ENCODE data around the gene GIMAP4. TPM values are rescaled to one million over a fixed set of nuclear protein-coding genes. Genes with fewer than 3 reads are reported as not detected.
A peak's percentile ranks its signal among the peaks of the same experiment; 100 is the strongest.
"Not testable (repeated sequence)": the region's sequence is repeated elsewhere in the genome, so short reads cannot be mapped to it uniquely, and the experiment has no call there.

GIMAP4 gene
- total RNA-seq, 1 donor from 2014 or later, result 61.1 TPM

DNA sequence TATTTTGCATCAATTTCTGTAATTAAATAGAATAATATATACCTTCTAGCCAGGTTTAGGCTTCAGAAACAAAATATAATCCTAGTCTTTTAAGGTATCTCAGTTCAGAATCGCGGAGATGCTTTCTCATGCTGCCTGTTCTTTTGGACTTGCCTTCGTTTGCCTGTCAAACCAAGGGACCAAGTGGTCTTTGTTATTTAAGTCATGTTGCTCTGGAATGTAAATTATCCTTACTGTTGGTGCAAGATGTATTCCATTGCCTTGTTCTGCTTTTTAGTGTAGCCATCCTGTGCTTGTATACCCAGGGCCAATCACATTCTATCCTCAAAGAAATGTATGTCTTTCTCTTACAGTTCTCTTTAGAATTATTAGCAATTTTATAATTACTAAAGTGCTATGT is 1.1 kb upstream of the GIMAP4 start:
- peaks cover 60% of the 10 kb centered on the region for H3K4me1 Mint-ChIP-seq
- H3K9me3 Mint-ChIP-seq, result peaks cover 4% of the 10 kb centered on the region
- H3K36me3 Mint-ChIP-seq (ENCODE audit: low read depth), result peaks cover 34% of the 10 kb centered on the region
- no peaks in the 10 kb centered on the region for H3K27me3 Mint-ChIP-seq
- H3K4me3 Mint-ChIP-seq, result peak overlapping the region; percentile 86
- no peak for DNase-seq
- intact Hi-C loops (cut with micrococcal nuclease), result loop anchor here (2.0 to 5.0 kb wide), 2 partner anchors 49 to 121 kb away; partner anchors contain the start of gene GIMAP2
- peak overlapping the region; percentile 95 for H3K27ac Mint-ChIP-seq

DNA sequence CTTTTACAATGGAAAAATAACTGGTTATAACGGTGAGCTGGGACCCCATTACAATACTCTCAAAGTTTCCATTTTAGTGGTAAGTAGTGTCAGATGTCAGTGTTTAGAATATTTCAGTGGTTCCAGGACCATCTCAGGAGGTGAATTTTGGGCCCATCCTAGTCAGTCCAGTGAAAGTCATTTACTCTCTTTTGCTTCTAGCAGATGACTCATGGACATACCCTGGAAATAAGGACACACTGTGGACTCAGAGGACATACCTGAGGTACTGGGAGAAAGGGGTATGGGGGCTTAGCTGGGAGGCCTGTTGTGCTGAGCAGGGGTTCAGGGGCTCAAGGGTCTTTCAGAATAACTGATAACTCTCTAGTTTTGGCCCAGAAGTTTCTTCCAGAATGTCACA is 618 bp upstream of the GIMAP4 start:
- peaks cover 35% of the 10 kb centered on the region for H3K36me3 Mint-ChIP-seq (ENCODE audit: low read depth)
- intact Hi-C loops (cut with micrococcal nuclease), result loop anchor here (2.0 to 5.0 kb wide), 2 partner anchors 50 to 121 kb away; partner anchors contain the start of gene GIMAP2
- DNase-seq, result no peak
- peaks cover 60% of the 10 kb centered on the region for H3K4me1 Mint-ChIP-seq
- H3K4me3 Mint-ChIP-seq, result peak overlapping the region; percentile 86
- no peaks in the 10 kb centered on the region for H3K27me3 Mint-ChIP-seq
- peak overlapping the region; percentile 95 for H3K27ac Mint-ChIP-seq
- peaks cover 3% of the 10 kb centered on the region for H3K9me3 Mint-ChIP-seq

DNA sequence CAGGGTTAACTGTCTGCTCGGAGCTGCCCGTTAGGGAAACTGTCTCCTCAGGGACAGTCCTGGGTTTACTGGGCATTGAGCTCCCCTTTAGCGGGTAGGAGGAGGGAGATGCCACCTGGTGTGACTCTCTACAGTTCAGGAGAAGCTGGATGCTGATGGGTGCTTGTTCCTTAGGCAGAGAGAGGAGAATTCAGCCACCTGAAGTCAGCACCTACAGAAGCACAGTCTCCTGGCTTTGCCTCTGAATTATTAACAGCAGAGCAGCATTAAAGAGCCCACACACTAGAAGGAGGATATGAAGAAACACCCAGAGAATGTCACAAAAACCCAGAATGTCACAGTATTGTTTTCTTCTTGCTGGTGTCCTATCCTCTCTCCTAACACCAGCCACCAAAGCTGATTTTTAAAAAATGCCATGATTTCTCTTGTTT is 696 bp downstream of the GIMAP4 start:
- H3K9me3 Mint-ChIP-seq, result peaks cover 8% of the 10 kb centered on the region
- intact Hi-C loops (cut with micrococcal nuclease), result loop anchor here (1.0 to 5.0 kb wide), 5 partner anchors 51 to 187 kb away; partner anchors contain the start of gene GIMAP2
- peaks cover 63% of the 10 kb centered on the region for H3K4me1 Mint-ChIP-seq
- peak; percentile 71 for DNase-seq
- H3K4me3 Mint-ChIP-seq, result peak overlapping the region; percentile 86
- H3K36me3 Mint-ChIP-seq (ENCODE audit: low read depth), result peaks cover 43% of the 10 kb centered on the region
- peak overlapping the region; percentile 95 for H3K27ac Mint-ChIP-seq
- no peaks in the 10 kb centered on the region for H3K27me3 Mint-ChIP-seq

DNA sequence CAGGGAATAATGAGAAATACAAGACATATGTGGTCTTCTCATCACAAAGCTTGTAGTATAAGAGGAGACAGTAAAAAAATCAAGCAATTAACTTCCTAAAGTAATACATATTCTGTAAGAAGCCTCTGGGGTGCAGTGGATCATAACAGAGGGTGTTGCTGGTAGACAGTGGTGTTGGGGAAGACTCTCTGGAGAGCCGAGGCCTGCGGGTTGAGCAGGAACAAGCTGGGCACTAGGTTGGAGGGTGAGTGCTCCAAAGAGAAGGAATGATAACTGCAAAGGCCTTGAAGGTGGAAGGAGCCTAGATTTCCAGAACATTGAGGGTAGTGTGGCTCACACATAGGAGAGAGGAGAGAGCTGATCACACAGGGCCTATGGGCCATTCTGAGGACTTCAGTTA is 1.5 kb downstream of the GIMAP4 start:
- peak; percentile 80 for DNase-seq
- H3K27ac Mint-ChIP-seq, result peak overlapping the region; percentile 97
- no peaks in the 10 kb centered on the region for H3K27me3 Mint-ChIP-seq
- peaks cover 13% of the 10 kb centered on the region for H3K9me3 Mint-ChIP-seq
- intact Hi-C loops (cut with micrococcal nuclease), result loop anchor here (1.0 to 5.0 kb wide), 6 partner anchors 53 to 187 kb away; partner anchors contain the start of gene GIMAP2
- H3K36me3 Mint-ChIP-seq (ENCODE audit: low read depth), result peaks cover 51% of the 10 kb centered on the region
- peaks cover 59% of the 10 kb centered on the region for H3K4me1 Mint-ChIP-seq
- H3K4me3 Mint-ChIP-seq, result peak overlapping the region; percentile 86

DNA sequence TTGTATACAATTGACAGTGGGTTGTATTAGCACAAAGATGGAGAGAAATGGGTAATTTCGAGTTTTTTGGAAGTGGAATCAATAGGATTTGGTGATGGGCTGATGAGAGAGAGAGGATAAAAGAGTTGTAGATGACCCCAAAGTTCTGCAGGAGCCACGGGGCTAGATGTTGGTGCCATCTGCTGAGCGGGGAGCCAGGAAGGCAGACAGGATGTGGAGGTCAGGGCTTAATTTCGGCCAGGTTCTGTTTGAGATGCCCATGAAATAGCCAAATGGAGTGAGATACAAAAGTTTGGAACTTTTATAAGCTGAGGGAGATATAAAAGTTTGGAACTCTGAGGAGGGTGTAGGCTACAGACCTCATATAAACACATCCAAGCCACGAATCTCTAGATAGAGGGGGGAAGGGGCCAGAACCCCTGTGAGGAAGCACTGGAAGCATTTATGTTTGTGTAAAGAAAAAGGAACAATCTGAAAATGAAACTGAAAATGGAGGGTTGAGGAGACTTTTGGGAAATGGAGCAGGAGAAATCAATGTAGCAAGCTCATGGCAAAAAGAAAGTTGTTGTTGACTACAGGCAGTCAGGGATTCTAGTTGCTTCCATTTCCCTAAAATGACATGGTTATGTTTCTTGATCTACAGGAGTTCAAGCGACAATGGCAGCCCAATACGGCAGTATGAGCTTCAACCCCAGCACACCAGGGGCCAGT is 2.2 kb downstream of the GIMAP4 start:
- H3K4me3 Mint-ChIP-seq, result peak overlapping the region; percentile 86
- H3K27ac Mint-ChIP-seq, result peak overlapping the region; percentile 97
- intact Hi-C loops (cut with micrococcal nuclease), result loop anchor here (1.0 to 5.0 kb wide), 5 partner anchors 52 to 169 kb away; partner anchors contain the start of gene GIMAP2
- H3K9me3 Mint-ChIP-seq, result peaks cover 17% of the 10 kb centered on the region
- H3K27me3 Mint-ChIP-seq, result no peaks in the 10 kb centered on the region
- H3K4me1 Mint-ChIP-seq, result peaks cover 55% of the 10 kb centered on the region
- DNase-seq, result peak; percentile 70
- peaks cover 57% of the 10 kb centered on the region for H3K36me3 Mint-ChIP-seq (ENCODE audit: low read depth)

DNA sequence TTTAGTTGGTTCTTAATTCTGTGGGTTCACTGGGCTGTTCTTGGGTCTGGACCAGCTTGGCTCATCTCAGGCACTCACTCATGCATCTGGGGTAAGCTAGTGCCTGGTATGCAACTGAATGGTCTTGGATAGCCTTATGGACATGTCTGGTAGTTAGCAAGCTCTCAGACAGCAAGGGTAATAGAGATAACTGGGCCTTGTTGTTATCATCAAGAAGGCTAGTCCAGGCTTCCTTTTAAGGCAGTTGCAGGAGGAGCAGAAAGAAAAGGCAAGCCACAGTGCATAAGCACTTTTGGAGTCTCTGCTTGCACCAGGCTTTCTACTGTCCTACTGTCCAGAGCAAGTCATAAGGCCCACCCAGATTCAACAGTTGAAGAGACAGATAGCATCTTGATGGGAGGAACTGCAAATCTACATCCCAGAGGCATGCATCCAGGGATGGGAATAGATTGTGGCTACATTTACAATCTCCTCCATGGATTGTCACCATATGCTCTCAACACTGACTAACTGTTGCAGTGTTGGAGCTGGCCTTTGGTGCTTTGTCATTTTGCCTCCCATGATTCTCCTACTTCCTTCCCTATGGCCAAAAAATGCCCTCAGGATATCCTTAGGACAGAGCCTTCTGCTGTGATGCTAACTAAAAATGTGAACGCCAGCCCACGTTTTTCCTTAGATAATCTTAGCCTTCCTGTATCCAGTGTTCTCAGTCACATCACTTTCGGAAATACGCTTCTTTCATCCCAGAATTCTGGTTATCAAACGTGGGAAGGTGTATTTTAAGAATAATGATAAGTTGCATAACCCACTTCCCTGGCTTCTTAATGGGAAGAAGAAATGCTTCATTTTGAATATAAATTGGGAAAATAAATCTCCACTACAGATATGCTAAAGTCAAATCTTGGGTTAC is 3.6 kb downstream of the GIMAP4 start:
- Mint-ChIP-seq H3K4me1 (peaks cover 46% of the 10 kb centered on the region), H3K27ac (peak overlapping the region; percentile 97), H3K4me3 (peak overlapping the region; percentile 86), H3K36me3 (ENCODE audit: low read depth) (peaks cover 70% of the 10 kb centered on the region), H3K9me3 (peaks cover 17% of the 10 kb centered on the region), H3K27me3 (no peaks in the 10 kb centered on the region)
- intact Hi-C loops (cut with micrococcal nuclease), result no loop called here
- no peak for DNase-seq

DNA sequence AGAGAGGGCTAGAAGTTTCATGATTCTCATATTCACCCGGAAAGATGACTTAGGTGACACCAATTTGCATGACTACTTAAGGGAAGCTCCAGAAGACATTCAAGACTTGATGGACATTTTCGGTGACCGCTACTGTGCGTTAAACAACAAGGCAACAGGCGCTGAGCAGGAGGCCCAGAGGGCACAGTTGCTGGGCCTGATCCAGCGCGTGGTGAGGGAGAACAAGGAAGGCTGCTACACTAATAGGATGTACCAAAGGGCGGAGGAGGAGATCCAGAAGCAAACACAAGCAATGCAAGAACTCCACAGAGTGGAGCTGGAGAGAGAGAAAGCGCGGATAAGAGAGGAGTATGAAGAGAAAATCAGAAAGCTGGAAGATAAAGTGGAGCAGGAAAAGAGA is 5.3 kb downstream of the GIMAP4 start:
- H3K36me3 Mint-ChIP-seq (ENCODE audit: low read depth), result peaks cover 87% of the 10 kb centered on the region
- H3K27ac Mint-ChIP-seq, result no peak overlapping the region
- peaks cover 23% of the 10 kb centered on the region for H3K9me3 Mint-ChIP-seq
- no peak overlapping the region for H3K4me3 Mint-ChIP-seq
- intact Hi-C loops (cut with micrococcal nuclease), result no loop called here
- no peaks in the 10 kb centered on the region for H3K27me3 Mint-ChIP-seq
- H3K4me1 Mint-ChIP-seq, result peaks cover 45% of the 10 kb centered on the region
- no peak for DNase-seq

DNA sequence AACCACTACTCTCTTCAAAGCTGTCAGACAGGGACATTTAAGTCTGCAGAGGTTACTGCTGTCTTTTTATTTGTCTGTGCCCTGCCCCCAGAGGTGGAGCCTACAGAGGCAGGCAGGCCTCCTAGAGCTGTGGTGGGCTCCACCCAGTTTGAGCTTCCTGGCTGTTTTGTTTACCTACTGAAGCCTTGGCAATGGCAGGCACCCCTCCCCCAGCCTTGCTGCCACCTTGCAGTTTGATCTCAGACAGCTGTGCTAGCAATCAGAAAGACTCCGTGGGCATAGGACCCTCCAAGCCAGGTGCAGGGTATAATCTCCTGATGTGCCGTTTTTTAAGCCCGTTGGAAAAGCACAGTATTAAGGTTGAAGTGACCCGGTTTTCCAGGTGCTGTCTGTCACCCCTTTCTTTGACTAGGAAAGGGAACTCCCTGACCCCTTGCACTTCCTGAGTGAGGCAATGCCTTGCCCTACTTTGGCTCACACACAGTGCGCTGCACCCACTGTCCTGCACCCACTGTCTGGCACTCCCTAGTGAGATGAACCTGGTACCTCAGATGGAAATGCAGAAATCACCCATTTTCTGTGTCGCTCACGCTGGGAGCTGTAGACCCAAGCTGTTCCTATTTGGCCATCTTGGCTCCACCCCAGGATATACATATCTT is 12.9 kb downstream of the GIMAP4 start:
- DNase-seq, result peak; percentile 83
- Mint-ChIP-seq H3K4me3 (peak overlapping the region; percentile 17), H3K4me1 (peaks cover 44% of the 10 kb centered on the region), H3K36me3 (ENCODE audit: low read depth) (peaks cover 81% of the 10 kb centered on the region), H3K9me3 (peaks cover 31% of the 10 kb centered on the region), H3K27ac (peak overlapping the region; percentile 77)
- H3K27me3 Mint-ChIP-seq; intact Hi-C loops (cut with micrococcal nuclease): not testable (repeated sequence)

DNA sequence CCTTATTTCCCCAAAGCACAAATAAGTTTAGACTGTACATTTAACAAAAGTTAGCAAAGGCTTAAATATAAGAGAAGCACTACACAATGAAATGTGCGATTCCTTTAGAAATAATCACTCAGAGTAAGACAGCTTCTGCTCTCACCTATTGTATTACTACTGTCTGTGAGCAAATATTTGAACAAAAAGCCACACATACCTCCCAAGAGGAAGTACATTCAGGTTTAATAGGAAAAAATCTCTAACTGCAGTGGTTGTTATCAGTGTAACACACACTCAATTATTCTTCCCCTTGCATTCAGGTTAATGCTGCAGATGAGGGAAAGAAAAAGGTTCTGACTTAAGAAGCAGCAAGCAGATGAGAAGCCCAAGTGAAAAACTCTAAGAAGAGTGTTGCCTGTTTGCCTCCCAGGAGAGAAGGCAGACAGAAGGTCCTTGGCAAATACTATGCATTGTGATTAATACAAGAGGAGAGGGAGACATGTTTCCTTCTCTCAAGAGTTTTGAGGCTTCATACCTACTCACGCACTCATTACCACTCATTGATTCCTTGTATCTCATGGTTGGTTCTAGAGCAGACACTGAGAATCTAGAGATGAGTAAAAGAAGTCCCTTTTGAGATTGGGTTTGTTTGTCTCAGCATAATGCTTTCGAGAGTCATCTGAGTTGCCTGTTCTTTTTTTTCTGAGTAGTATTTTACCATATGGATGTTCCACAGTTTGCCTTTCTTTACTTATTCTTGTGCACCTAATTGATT is 13.6 kb downstream of the GIMAP4 start:
- Mint-ChIP-seq H3K36me3 (ENCODE audit: low read depth) (peaks cover 75% of the 10 kb centered on the region), H3K27ac (peak overlapping the region; percentile 77), H3K27me3 (no peaks in the 10 kb centered on the region), H3K9me3 (peaks cover 31% of the 10 kb centered on the region), H3K4me3 (peak overlapping the region; percentile 17), H3K4me1 (peaks cover 50% of the 10 kb centered on the region)
- no peak for DNase-seq
- intact Hi-C loops (cut with micrococcal nuclease), result no loop called here

DNA sequence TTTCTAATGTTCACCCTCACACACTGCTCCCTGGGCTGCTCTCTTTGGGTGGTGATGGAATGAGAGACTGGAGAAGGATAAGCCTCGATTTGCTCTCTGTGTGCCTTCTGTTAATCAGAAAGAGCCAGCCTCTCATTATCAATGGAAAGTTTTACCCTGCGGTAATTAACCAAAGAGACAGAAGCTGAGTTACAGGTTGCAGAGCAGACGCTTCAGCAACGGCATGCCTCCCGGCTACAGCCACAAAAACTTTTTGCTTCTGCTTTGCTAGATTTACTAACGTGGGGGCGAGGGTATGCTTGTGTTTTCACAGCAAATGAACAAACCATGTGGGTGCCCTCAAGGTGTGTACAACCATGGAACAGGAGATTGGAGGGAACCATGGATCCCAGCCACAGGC is 18.0 kb downstream of the GIMAP4 start:
- peak; percentile 68 for DNase-seq
- H3K36me3 Mint-ChIP-seq (ENCODE audit: low read depth), result peaks cover 47% of the 10 kb centered on the region
- peak overlapping the region; percentile 62 for H3K4me3 Mint-ChIP-seq
- H3K9me3 Mint-ChIP-seq, result peaks cover 25% of the 10 kb centered on the region
- peaks cover 44% of the 10 kb centered on the region for H3K4me1 Mint-ChIP-seq
- H3K27ac Mint-ChIP-seq, result peak overlapping the region; percentile 86
- no peaks in the 10 kb centered on the region for H3K27me3 Mint-ChIP-seq
- intact Hi-C loops (cut with micrococcal nuclease), result loop anchor here (5.0 kb wide), 2 partner anchors 152 to 167 kb away; partner anchors contain the start of gene GIMAP5

DNA sequence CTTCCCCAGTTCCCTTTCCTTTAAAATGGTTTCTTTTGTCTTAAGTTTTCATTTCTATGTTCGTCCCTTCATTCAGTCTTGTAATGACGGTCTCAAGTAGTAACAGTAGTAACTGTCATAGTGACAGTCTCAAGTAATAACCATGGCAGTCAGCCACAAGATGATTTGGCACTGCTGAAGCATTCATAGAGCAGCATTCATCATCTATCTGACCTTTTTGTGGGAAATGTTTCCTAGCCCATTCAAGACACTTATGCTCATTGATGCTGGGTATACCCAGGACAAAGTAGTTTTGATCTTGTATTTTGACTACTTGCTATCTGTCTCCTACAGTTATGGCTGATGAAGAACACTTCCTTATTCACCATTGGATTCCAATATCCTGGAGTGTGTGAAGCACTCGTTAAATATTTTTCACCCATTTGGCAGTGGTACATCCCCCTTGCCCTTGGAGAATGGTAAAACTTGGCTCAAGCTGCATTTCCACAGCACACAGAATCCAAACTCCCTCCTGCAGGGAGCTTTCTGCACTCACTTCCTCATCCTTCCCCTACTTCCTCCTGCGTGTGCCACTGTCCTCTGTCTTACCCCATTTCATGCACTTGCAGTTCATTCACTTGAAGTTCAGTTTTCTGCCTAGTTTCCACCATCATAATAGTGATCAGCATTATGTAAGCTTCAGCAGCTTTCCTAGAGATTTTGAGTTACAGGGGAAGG is 19.0 kb downstream of the GIMAP4 start:
- Mint-ChIP-seq H3K27ac (peak overlapping the region; percentile 86), H3K36me3 (ENCODE audit: low read depth) (peaks cover 47% of the 10 kb centered on the region), H3K9me3 (peaks cover 35% of the 10 kb centered on the region), H3K4me1 (peaks cover 46% of the 10 kb centered on the region), H3K27me3 (no peaks in the 10 kb centered on the region), H3K4me3 (peak overlapping the region; percentile 71)
- DNase-seq, result peak; percentile 62
- intact Hi-C loops (cut with micrococcal nuclease), result loop anchor here (5.0 kb wide), 2 partner anchors 151 to 166 kb away; partner anchors contain the start of gene GIMAP5

DNA sequence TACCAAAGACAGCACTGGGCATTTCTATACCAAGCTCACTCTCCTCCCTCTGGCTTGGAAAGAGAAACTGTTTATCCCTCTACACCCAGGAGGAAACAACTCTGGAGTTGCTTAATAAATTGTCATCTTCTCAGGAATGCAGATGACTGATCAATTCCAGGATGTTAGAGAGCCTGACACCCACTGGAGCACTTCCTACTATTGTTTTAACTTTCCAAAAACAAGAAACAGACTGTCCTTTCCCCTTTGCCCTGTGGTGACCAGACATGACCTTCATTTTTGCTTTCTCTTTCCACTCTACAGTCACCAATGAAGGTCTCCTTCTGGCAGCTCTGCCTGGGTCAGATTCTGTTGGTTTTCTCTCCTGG is 19.6 kb downstream of the GIMAP4 start:
- H3K9me3 Mint-ChIP-seq, result peaks cover 40% of the 10 kb centered on the region
- H3K4me1 Mint-ChIP-seq, result peaks cover 46% of the 10 kb centered on the region
- H3K27ac Mint-ChIP-seq, result peak overlapping the region; percentile 86
- peak overlapping the region; percentile 71 for H3K4me3 Mint-ChIP-seq
- H3K36me3 Mint-ChIP-seq (ENCODE audit: low read depth), result peaks cover 47% of the 10 kb centered on the region
- DNase-seq, result peak; percentile 73
- intact Hi-C loops (cut with micrococcal nuclease), result loop anchor here (5.0 kb wide), 2 partner anchors 151 to 166 kb away; partner anchors contain the start of gene GIMAP5
- no peaks in the 10 kb centered on the region for H3K27me3 Mint-ChIP-seq

All from activated CD4-positive, alpha-beta T cell treated with anti-CD3 and anti-CD28 coated beads, Interleukin-2, amount 10 ng/mL, durations not matched to agents 24 days and 14 days (primary cell).